Neural progenitor cell (in vitro differentiated cells): ENCODE measurements around the gene ZNF649.

ENCODE experiments used
- CTCF ChIP-seq: fragments of 200-600 bp; sonication (generic); IDR thresholded peaks from 2 replicates; pipeline ENCODE4 v1.5.1; 2017; ENCODE audit warnings: antibody characterized with exemption, mild to moderate bottlenecking
- EZH2phosphoT487 ChIP-seq: fragments of 200-600 bp; sonication (generic); IDR thresholded peaks from 2 replicates; pipeline ENCODE4 v1.6.1; 2017; ENCODE audit warnings: antibody characterized with exemption

DNA sequence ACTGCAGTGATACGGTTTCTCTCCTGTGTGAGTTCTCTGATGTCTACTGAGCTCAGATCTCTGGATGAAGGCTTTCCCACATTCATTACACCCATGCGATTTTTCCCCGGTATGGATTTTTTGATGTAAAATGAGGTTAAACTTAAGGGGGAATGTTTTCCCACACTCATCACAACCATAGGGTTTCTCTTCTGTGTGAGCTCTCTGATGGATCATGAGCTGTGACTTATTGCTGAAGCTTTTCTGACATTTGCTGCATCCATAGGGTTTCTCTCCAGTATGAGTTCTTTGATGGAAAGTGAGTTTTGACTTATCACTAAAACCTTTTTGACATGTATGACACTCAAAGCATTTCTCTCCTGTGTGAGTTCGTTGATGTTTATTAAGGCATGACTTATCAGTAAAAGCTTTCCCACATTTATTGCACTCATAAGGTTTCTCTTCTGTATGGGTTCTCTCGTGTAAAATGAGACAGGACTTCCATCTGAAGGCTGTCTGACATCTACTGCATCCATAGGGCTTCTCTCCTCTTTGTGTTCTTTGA lies 10.6 kb upstream of the ZNF649 start:
- TF ChIP-seq CTCF (no peak), EZH2phosphoT487 (no peak)
